ENCODE measurements around the gene KNDC1. TPM values are rescaled to one million over a fixed set of nuclear protein-coding genes. Genes with fewer than 3 reads are reported as not detected.

The KNDC1 gene
- total and polyA plus RNA-seq, 2 of the 13 experiments (the other 11 are each of a cell fraction or from before 2014, with no cell fraction given) = 0.69 TPM; not detected in 1

DNA sequence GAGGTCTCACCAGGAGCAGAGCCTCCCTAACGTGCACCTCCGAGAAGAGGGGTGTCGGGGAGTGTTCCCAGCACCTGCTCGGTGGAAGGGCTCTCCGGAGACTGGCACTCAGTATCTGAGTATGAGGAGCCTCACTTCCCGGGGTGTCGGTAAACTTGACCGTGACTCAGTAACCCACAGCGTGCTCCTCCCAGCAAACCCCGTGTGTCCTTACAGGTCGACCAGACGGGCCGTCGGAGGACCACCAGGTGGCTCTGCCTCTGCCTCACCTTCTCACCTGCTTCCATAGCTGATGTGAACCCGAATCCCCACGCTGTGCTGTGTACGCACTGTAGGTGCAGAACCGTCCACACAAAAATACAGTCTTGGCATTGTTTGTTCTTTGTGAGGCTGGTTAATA is 29.0 kb upstream of the KNDC1 start:
- ChIA-PET POLR2A (no interaction called here), CTCF (ENCODE audit: low intra/inter-chr PET ratio, low total read pairs) (no interaction called here)
- no peak for DNase-seq (ENCODE audit: low spot score)
- in situ Hi-C loops (cut with HindIII; ENCODE audit: extremely low pct_ligation_motif_present, low pct_unique_long_range_greater_than_20kb) (no loop called here), intact Hi-C loops (cut with micrococcal nuclease; ENCODE audit: unreplicated experiment) (no loop called here)
- Histone ChIP-seq H3K4me2 (ENCODE audit: low read depth, low read length) (no peak overlapping the region), H2AFZ (ENCODE audit: low read length) (no peak overlapping the region), H3K9ac (ENCODE audit: insufficient read depth, low read depth, low read length) (no peak overlapping the region), H3K4me1 (ENCODE audit: insufficient read depth, low read length) (no peaks in the 10 kb centered on the region), H3K4me3 (replicated peaks in 1 of 3; ENCODE audit: insufficient read depth in 1 of 3, low read depth in 2 of 3, low read length in 3 of 3) (no peak overlapping the region), H3K36me3 (replicated peaks in 1 of 2; ENCODE audit: control insufficient read depth in 1 of 2, insufficient read depth in 2 of 2, low read length in 2 of 2) (no peaks in the 10 kb centered on the region), H3K9me3 (ENCODE audit: low read length) (no peaks in the 10 kb centered on the region), H3K79me2 (ENCODE audit: insufficient read depth, low read length) (no peaks in the 10 kb centered on the region), H3K27me3 (ENCODE audit: control insufficient read depth in 1 of 2, insufficient read depth in 2 of 2, low read length in 2 of 2) (peaks cover 6 to 26% of the 10 kb centered on the region in 2 experiments; a peak in 4 of 5 replicates), H3K27ac (ENCODE audit: extremely low read length, insufficient read depth, low read length) (no peak overlapping the region), H4K20me1 (ENCODE audit: insufficient read depth, low read length) (no peaks in the 10 kb centered on the region)
- no TSS peak for BruUV-seq (replicated peaks)
- no peak for TF ChIP-seq ZNF564 (CRISPR knock-in tag; IDR thresholded peaks at IDR 0.05)
- TF ChIP-seq GLI4 (CRISPR knock-in tag; IDR thresholded peaks at IDR 0.05; ENCODE audit: borderline replicate concordance) = no peak
- TF ChIP-seq, protein P1, sequence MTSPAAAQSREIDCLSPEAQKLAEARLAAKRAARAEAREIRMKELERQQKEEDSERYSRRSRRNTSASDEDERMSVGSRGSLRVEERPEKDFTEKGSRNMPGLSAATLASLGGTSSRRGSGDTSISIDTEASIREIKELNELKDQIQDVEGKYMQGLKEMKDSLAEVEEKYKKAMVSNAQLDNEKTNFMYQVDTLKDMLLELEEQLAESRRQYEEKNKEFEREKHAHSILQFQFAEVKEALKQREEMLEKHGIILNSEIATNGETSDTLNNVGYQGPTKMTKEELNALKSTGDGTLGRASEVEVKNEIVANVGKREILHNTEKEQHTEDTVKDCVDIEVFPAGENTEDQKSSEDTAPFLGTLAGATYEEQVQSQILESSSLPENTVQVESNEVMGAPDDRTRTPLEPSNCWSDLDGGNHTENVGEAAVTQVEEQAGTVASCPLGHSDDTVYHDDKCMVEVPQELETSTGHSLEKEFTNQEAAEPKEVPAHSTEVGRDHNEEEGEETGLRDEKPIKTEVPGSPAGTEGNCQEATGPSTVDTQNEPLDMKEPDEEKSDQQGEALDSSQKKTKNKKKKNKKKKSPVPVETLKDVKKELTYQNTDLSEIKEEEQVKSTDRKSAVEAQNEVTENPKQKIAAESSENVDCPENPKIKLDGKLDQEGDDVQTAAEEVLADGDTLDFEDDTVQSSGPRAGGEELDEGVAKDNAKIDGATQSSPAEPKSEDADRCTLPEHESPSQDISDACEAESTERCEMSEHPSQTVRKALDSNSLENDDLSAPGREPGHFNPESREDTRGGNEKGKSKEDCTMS (CRISPR knock-in tag; conservative IDR thresholded peaks at IDR 0.05) = no peak
- TF ChIP-seq MEIS1 (CRISPR knock-in tag; IDR thresholded peaks at IDR 0.05; ENCODE audit: borderline replicate concordance) = no peak
- no peak for TF ChIP-seq TCF12 (IDR thresholded peaks at IDR 0.05)
- no peak for TF ChIP-seq TCF12 (CRISPR knock-in tag; IDR thresholded peaks at IDR 0.05)
- TF ChIP-seq ZNF33B (CRISPR knock-in tag; IDR thresholded peaks at IDR 0.05) = no peak
- TF ChIP-seq ZBTB10 (CRISPR knock-in tag; IDR thresholded peaks at IDR 0.05; ENCODE audit: borderline replicate concordance) = no peak
- TF ChIP-seq ZNF883 (CRISPR knock-in tag; IDR thresholded peaks at IDR 0.05; ENCODE audit: not compliant biosample characterization) = no peak
- no peak for TF ChIP-seq ARID2 (CRISPR knock-in tag; IDR thresholded peaks at IDR 0.05; ENCODE audit: borderline replicate concordance)
- no peak for TF ChIP-seq CHD4 (IDR thresholded peaks at IDR 0.05; ENCODE audit: borderline replicate concordance, low read length)
- TF ChIP-seq ZNF30 (CRISPR knock-in tag; IDR thresholded peaks at IDR 0.05) = no peak
- 26% methylated on average over 15 of the region's 18 CpGs for WGBS (ENCODE audit: low lambda C conversion rate)
- ATAC-seq = no peak
- FAIRE-seq = no peak

All from HepG2 (cell line).